Measurements from ENCODE around the gene BICRA.

BICRA gene

GRCh38 chr19:47675271-47675670 lies 66.3 kb downstream of the BICRA start:
- Histone ChIP-seq H3K79me2 (ENCODE audit: insufficient read depth, low read length) (no peaks in the 10 kb centered on the region), H3K9me3 (ENCODE audit: insufficient read depth, low read length) (no peaks in the 10 kb centered on the region), H3K27me3 (ENCODE audit: low read length) (no peaks in the 10 kb centered on the region), H3K4me3 (ENCODE audit: insufficient read depth, low read length, poor library complexity, severe bottlenecking) (no peak overlapping the region), H3K4me2 (ENCODE audit: low read depth, low read length, poor library complexity, severe bottlenecking) (no peak overlapping the region), H3K9me2 (replicated peaks; ENCODE audit: insufficient read depth, low read length) (no peaks in the 10 kb centered on the region), H4K20me1 (ENCODE audit: low read depth, low read length) (no peaks in the 10 kb centered on the region), H3K27ac (ENCODE audit: low read depth, low read length) (no peak overlapping the region), H3K9ac (ENCODE audit: low read length) (no peak overlapping the region), H2AFZ (ENCODE audit: low read depth, low read length, severe bottlenecking) (no peak overlapping the region), H3F3A (ENCODE audit: insufficient read depth) (no peaks in the 10 kb centered on the region), H3K36me3 (ENCODE audit: low read length) (no peaks in the 10 kb centered on the region)
- TF ChIP-seq EZH2phosphoT487 (conservative IDR thresholded peaks at IDR 0.05; ENCODE audit: low read length) = no peak
- TF ChIP-seq, protein P1, sequence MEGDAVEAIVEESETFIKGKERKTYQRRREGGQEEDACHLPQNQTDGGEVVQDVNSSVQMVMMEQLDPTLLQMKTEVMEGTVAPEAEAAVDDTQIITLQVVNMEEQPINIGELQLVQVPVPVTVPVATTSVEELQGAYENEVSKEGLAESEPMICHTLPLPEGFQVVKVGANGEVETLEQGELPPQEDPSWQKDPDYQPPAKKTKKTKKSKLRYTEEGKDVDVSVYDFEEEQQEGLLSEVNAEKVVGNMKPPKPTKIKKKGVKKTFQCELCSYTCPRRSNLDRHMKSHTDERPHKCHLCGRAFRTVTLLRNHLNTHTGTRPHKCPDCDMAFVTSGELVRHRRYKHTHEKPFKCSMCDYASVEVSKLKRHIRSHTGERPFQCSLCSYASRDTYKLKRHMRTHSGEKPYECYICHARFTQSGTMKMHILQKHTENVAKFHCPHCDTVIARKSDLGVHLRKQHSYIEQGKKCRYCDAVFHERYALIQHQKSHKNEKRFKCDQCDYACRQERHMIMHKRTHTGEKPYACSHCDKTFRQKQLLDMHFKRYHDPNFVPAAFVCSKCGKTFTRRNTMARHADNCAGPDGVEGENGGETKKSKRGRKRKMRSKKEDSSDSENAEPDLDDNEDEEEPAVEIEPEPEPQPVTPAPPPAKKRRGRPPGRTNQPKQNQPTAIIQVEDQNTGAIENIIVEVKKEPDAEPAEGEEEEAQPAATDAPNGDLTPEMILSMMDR (IDR thresholded peaks at IDR 0.05; ENCODE audit: insufficient read depth, low read length, poor library complexity, severe bottlenecking) = no peak

DNA sequence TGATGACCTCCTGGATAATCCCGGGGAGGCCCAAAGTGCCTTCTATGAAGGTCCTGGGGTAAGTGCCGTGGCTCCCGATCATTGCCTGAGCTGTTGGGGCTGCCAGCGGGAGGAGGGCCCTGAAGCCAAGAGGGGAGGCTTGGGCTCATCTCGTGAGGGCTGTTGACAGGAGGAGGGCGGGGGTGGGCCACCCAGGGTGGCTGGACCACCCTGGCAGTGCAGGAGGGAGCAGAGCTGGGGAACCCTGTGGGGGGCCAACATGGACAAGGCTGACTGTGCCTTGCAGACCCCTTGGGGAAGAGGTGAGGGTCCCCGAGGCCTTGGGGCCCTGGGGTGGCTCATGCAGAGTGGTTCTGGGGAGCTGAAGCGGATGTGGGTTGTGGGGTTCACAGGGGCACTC lies 66.9 kb downstream of the BICRA start:
- H3K4me3 ChIP-seq (ENCODE audit: insufficient read depth, low read length, poor library complexity, severe bottlenecking) = no peak overlapping the region
- H3K9me2 ChIP-seq (replicated peaks; ENCODE audit: insufficient read depth, low read length) = no peaks in the 10 kb centered on the region
- H3K9me3 ChIP-seq (ENCODE audit: insufficient read depth, low read length) = no peaks in the 10 kb centered on the region
- no peak overlapping the region for H3K4me2 ChIP-seq (ENCODE audit: low read depth, low read length, poor library complexity, severe bottlenecking)
- H3K27me3 ChIP-seq (ENCODE audit: low read length) = no peaks in the 10 kb centered on the region
- H3K27ac ChIP-seq (ENCODE audit: low read depth, low read length) = no peak overlapping the region
- no peak overlapping the region for H3K9ac ChIP-seq (ENCODE audit: low read length)
- H3K36me3 ChIP-seq (ENCODE audit: low read length) = no peaks in the 10 kb centered on the region
- no peaks in the 10 kb centered on the region for H3K79me2 ChIP-seq (ENCODE audit: insufficient read depth, low read length)
- no peaks in the 10 kb centered on the region for H3F3A ChIP-seq (ENCODE audit: insufficient read depth)
- TF ChIP-seq EZH2phosphoT487 (conservative IDR thresholded peaks at IDR 0.05; ENCODE audit: low read length) = no peak
- TF ChIP-seq, protein P1 (IDR thresholded peaks at IDR 0.05; ENCODE audit: insufficient read depth, low read length, poor library complexity, severe bottlenecking) = no peak
- H4K20me1 ChIP-seq (ENCODE audit: low read depth, low read length) = no peaks in the 10 kb centered on the region
- no peak overlapping the region for H2AFZ ChIP-seq (ENCODE audit: low read depth, low read length, severe bottlenecking)

DNA sequence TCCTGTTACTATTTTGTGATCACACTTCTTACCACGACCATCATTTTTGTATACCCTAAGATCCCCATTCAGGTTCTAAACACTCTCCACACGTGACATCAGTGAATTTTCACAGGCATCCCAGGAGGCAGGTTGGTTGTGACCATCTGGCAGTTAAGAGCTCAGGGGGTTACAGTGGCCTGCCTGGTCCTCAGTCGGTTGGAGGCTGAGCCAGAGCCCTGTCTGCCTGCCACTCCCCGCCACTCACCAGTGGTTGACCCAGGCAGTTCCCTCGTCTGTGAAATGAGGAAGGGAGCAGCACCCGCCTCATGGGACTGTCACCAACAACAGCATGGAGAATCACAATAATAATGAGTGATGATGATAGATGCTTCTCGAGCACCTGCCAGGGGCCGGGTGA lies 67.9 kb downstream of the BICRA start:
- H3K79me2 ChIP-seq (ENCODE audit: insufficient read depth, low read length) = no peaks in the 10 kb centered on the region
- H3K4me3 ChIP-seq (ENCODE audit: insufficient read depth, low read length, poor library complexity, severe bottlenecking) = no peak overlapping the region
- no peaks in the 10 kb centered on the region for H3K9me2 ChIP-seq (replicated peaks; ENCODE audit: insufficient read depth, low read length)
- TF ChIP-seq, protein P1 (IDR thresholded peaks at IDR 0.05; ENCODE audit: insufficient read depth, low read length, poor library complexity, severe bottlenecking) = no peak
- no peak for TF ChIP-seq EZH2phosphoT487 (conservative IDR thresholded peaks at IDR 0.05; ENCODE audit: low read length)
- no peak overlapping the region for H3K4me2 ChIP-seq (ENCODE audit: low read depth, low read length, poor library complexity, severe bottlenecking)
- no peaks in the 10 kb centered on the region for H4K20me1 ChIP-seq (ENCODE audit: low read depth, low read length)
- no peaks in the 10 kb centered on the region for H3K27me3 ChIP-seq (ENCODE audit: low read length)
- no peak overlapping the region for H2AFZ ChIP-seq (ENCODE audit: low read depth, low read length, severe bottlenecking)
- no peaks in the 10 kb centered on the region for H3F3A ChIP-seq (ENCODE audit: insufficient read depth)
- no peaks in the 10 kb centered on the region for H3K9me3 ChIP-seq (ENCODE audit: insufficient read depth, low read length)
- H3K27ac ChIP-seq (ENCODE audit: low read depth, low read length) = no peak overlapping the region
- H3K9ac ChIP-seq (ENCODE audit: low read length) = no peak overlapping the region
- H3K36me3 ChIP-seq (ENCODE audit: low read length) = no peaks in the 10 kb centered on the region
